GM04504 (cell line): ENCODE results near the gene KIFC3.

Source experiments
- DNase-seq: peaks from one replicate; pipeline ENCODE4 v3.0.0-alpha.2; 2012; ENCODE audit warnings: low read depth

The KIFC3 gene

GRCh38 chr16:57764006-57764340 is 38.3 kb downstream of the KIFC3 start:
- DNase-seq = no peak

- DNase-seq = no peak
Observed at GRCh38 chr16:57763285-57764005, 38.8 kb downstream of the KIFC3 start.

GRCh38 chr16:57762365-57763040 is 39.8 kb downstream of the KIFC3 start:
- no peak for DNase-seq

DNA sequence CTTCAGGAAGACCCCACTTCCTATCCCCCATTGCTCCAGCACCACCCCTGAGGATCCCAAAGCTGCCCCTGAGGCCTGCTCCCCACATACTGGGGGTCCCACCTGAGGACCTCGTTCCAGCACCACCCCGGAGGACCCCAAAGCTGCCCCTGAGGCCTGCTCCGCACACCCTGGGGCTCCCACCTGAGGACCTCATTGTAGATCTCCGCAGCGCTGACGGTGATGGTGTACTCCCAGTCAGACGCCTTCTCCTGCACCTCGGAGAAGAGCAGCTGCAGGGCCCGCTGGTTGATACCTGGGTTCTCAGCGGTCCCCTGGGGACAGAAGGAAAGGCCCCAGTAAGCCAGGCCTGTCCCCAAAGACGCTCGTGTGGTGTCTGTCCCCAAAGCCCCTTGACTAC is 40.3 kb downstream of the KIFC3 start:
- no peak for DNase-seq

DNA sequence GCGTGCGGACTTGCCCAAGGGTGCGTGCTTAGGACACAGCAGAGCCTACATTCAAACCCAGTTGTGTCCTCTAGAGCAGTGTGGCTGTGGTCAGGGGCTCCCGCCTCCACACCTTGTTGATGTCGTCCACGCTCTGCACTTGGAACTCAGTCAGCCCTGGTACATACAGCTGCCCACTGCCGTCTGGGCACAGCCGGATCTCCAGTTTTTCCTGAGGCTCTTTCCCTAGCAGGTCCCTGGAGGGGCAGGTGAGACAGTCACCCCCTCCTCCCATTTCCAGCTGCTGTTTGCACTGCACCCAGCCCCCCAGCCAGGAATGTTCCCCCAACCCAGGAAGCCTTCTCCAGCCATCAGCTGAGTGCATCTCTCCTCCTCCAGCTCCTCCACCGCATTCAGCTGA is 41.0 kb downstream of the KIFC3 start:
- no peak for DNase-seq

- DNase-seq = no peak
Observed at GRCh38 chr16:57760357-57761160, 41.7 kb downstream of the KIFC3 start.

GRCh38 chr16:57759541-57760356 is 42.5 kb downstream of the KIFC3 start:
- DNase-seq = no peak

DNA sequence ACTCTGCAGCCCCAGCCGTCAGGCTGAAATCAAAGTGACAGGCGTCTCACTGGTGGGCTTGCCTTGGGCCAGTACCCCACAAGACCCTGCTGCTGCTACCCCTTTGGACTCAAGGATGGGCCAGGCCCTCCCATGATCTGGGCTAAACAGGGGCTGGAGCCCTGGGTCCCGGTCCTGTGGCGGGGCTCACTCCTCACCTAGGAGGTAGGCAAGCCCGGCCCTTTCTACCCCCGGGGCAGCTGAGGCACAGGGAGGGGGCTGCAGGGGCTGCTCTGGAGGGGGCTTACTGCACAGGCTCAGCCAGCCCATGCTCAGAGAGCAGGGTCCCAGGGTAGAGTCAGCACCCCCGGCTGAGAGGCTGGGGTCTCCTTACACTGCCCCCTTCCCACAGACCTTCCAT is 43.2 kb downstream of the KIFC3 start:
- DNase-seq = no peak

- DNase-seq = no peak
Observed at GRCh38 chr16:57758331-57759117, 43.8 kb downstream of the KIFC3 start.

DNA sequence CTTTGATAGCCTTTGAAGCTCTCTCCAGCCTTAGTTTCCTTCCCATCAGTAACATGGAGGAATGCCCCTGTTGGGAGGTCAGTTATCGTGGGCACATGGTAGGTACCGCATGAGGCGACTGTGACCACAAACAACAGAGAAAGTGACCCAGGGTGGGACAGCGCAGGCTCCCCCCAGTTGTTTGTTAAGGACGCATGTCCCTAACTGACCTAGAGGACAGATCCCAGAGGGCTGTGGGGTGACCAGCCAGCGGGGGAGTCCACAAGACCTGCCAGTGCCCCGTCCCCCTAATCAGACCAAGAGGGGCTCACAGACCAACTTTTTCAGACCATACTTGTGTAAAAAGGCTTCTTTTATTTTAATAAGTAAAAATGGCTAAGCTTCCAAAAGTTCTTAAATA is 44.4 kb downstream of the KIFC3 start:
- no peak for DNase-seq

- peak; percentile 58 for DNase-seq
Observed at GRCh38 chr16:57757326-57757786, 44.9 kb downstream of the KIFC3 start.

DNA sequence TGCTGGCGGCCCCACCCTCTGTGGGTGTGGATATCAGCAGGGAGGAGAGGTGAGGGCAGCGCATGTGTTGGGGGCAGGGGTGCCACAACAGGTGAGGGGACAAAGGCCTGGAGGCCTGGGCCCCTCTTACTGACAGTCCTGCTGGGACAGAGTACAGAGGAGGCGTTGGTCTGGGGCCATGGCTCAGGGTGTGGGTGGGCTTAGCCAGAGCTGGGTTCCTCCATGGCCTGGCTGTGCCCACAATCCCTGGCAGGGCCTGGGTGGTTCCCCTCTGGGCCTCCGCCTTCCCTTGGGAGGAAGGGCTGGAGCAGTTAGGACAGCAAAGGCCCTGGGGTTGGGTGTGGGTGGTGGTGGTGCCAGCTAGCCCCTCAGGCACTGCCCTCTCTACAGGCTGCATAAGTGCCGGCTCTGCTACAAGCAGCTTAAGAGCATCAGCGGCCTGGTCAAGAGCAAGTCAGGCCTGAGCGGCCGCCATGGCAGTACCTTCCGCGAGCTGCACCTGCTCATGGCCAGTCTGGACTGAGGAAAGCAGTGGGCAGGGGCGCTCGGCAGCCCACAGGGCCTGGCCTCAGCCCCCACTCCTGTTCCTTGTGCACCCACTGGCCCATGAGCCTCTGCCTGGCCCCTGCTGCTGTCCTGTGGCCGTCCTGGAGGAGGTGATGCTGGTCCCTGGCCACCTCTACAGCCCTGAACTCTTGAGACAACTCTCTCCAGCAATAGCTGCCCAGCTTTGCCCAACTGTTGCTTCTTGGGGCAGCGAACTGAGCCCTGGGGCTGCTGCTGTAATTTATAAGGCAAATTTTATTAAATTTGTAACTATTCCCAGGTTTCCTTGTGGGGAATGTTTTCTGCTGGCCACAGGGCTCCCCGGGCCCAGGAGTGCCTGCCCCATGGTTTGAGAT is 45.6 kb downstream of the KIFC3 start:
- no peak for DNase-seq

- DNase-seq = no peak
Observed at GRCh38 chr16:57755726-57756423, 46.4 kb downstream of the KIFC3 start.

DNA sequence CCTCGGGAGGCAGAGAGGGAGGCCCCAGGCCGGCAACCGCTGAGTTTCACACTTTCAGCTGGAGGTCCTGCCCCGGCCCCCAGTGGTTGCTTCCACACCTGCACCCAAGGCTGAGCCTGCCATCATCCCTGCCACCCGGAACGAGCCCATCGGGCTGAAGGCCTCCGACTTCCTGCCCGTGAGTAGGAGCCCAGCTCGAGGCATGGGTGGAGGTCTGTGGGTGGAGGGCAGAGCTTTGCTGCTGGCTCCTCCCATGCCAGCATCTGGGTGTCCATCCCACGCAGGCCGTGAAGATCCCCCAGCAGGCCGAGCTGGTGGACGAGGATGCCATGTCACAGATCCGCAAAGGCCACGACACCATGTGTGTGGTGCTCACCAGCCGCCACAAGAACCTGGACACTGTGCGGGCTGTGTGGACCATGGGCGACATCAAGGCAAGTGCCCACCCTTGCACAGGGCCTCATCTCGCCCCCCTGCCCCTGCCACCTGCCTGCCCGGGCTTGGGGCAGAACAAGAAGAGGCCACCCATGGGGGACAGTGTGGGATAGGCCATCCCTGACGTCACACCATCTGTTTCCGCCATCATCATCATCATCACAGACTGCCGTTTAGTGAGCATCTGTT is 47.1 kb downstream of the KIFC3 start:
- no peak for DNase-seq

GRCh38 chr16:57754354-57755060 is 47.8 kb downstream of the KIFC3 start:
- DNase-seq = no peak

GRCh38 chr16:57753448-57754353 is 48.6 kb downstream of the KIFC3 start:
- no peak for DNase-seq
